CD8-positive, alpha-beta memory T cell (primary cell): ENCODE measurements around the gene FAM199X. TPM values are rescaled to one million over a fixed set of nuclear protein-coding genes. Genes with fewer than 3 reads are reported as not detected.

Source experiments
- CTCF ChIA-PET: fragments of 350-600 bp; sonication (Branson Sonifier 250); formaldehyde crosslinking; loops from one replicate; lab custom pipeline; 2021; ENCODE audit warnings: antibody characterized with exemption; lab: Charles Lee
- POLR2A ChIA-PET: fragments of 350-600 bp; sonication (Branson Sonifier 250); formaldehyde crosslinking; loops from one replicate; lab custom pipeline; 2021; ENCODE audit warnings: antibody characterized with exemption; lab: Charles Lee
- DNase-seq, 5 donors: peaks; one replicate each; pipeline versions ENCODE4 v3.0.0 to v3.0.0-alpha.2; 2020 to 2022; ENCODE audit warnings: mixed read lengths in 1 of 5
- H3K27ac ChIP-seq: one replicate; pipeline ENCODE4 v1.7.0; 2013; ENCODE audit warnings: low read depth, mild to moderate bottlenecking, low read length, moderate library complexity
- H3K27me3 ChIP-seq: 2 replicates; pipeline ENCODE4 v1.7.0; 2013; ENCODE audit warnings: low read length, mild to moderate bottlenecking; ENCODE audit not compliant: insufficient read depth, poor library complexity, severe bottlenecking
- H3K36me3 ChIP-seq: 2 replicates; pipeline ENCODE4 v1.7.0; 2013; ENCODE audit warnings: mild to moderate bottlenecking, low read length, moderate library complexity; ENCODE audit not compliant: insufficient read depth
- H3K4me1 ChIP-seq: 2 replicates; pipeline ENCODE4 v1.7.0; 2013; ENCODE audit warnings: mild to moderate bottlenecking, low read length, moderate library complexity; ENCODE audit not compliant: insufficient read depth
- H3K4me3 ChIP-seq: 2 replicates; pipeline ENCODE4 v1.7.0; 2013; ENCODE audit warnings: mild to moderate bottlenecking, low read length
- H3K9me3 ChIP-seq: 2 replicates; pipeline ENCODE4 v1.7.0; 2013; ENCODE audit warnings: mild to moderate bottlenecking, low read length
- H3K27ac Mint-ChIP-seq, 8 donors: one replicate each; pipeline ENCODE4 v1.8.0; 2020 to 2021; ENCODE audit warnings: mixed read lengths in 8 of 8, mild to moderate bottlenecking in 6 of 8, inconsistent platforms in 3 of 8, moderate library complexity in 3 of 8
- H3K27me3 Mint-ChIP-seq, 2 donors: one replicate each; pipeline ENCODE4 v1.8.0; 2020 to 2021; ENCODE audit warnings: mixed read lengths in 2 of 2, mild to moderate bottlenecking in 1 of 2, moderate library complexity in 1 of 2
- H3K36me3 Mint-ChIP-seq, 3 donors: one replicate each; pipeline ENCODE4 v1.8.0; 2020 to 2021; ENCODE audit warnings: mixed read lengths in 3 of 3, inconsistent platforms in 1 of 3, mild to moderate bottlenecking in 1 of 3
- H3K4me1 Mint-ChIP-seq, 3 donors: one replicate each; pipeline ENCODE4 v1.8.0; 2020 to 2021; ENCODE audit warnings: mixed read lengths in 3 of 3, inconsistent platforms in 1 of 3, mild to moderate bottlenecking in 1 of 3
- H3K4me3 Mint-ChIP-seq, 7 donors: one replicate each; pipeline ENCODE4 v1.8.0; 2020 to 2021; ENCODE audit warnings: mixed read lengths in 7 of 7, mild to moderate bottlenecking in 6 of 7, moderate library complexity in 4 of 7, inconsistent platforms in 2 of 7
- H3K9me3 Mint-ChIP-seq, 5 donors: one replicate each; pipeline ENCODE4 v1.8.0; 2020 to 2022; ENCODE audit warnings: mixed read lengths in 5 of 5, mild to moderate bottlenecking in 3 of 5, moderate library complexity in 2 of 5, inconsistent platforms in 1 of 5
- polyA plus RNA-seq: library from polyadenylated mRNA; unstranded; fragments of 300-500 nt; fragmentation: Illumina TruSeq; gene quantifications from one replicate; pipeline ENCODE4 v1.2.3, GENCODE V29; 2021
- total RNA-seq, 2 experiments: library from RNA; stranded (reverse); gene quantifications; one replicate each; pipeline ENCODE4 v1.2.3, GENCODE V29; 2021

Gene FAM199X
- total and polyA plus RNA-seq, 3 experiments from 2014 or later: 8.6 to 10.7 (median 10.2) TPM

DNA sequence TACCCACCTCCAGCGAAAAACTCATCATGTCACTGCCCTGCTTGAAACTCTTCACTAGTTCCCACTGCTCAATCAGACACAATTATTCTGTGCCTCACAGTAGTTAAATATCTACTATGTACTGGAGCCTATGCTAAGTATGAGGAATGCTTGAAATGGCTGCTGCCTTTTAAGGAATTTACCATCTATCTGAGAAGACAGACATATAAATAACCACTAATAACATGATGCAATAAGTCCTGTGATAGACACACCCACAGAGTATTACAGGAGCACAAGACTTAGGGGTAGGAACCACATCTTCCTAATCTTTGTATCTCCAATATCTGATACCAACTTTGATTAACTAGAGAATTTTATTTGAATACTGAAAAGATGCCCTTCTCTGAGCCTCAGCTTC is 30.6 kb upstream of the FAM199X start:
- Histone ChIP-seq H3K9me3 (no peaks in the 10 kb centered on the region), H3K4me3 (no peak overlapping the region), H3K27ac (no peak overlapping the region), H3K27me3 (no peaks in the 10 kb centered on the region), H3K36me3 (no peaks in the 10 kb centered on the region), H3K4me1 (peaks cover 13% of the 10 kb centered on the region)
- peak overlapping the region in 1 of 7 donors; percentile 2 for H3K4me3 Mint-ChIP-seq
- POLR2A ChIA-PET: no interaction called here
- DNase-seq: no peak
- H3K27me3 Mint-ChIP-seq: peaks cover 0 to 7% of the 10 kb centered on the region in 2 donors
- H3K36me3 Mint-ChIP-seq: peaks cover 0 to 18% (median 0%) of the 10 kb centered on the region in 3 donors
- H3K4me1 Mint-ChIP-seq: peaks cover 22 to 34% (median 30%) of the 10 kb centered on the region in 3 donors
- H3K27ac Mint-ChIP-seq: peak overlapping the region in 4 of 8 donors; percentile 3 to 73 (median 8)
- no peaks in the 10 kb centered on the region for H3K9me3 Mint-ChIP-seq
- CTCF ChIA-PET: interaction anchor here (0.6 to 2.2 kb wide), 5 partner anchors 11 to 35 kb away, joined by 3 to 14 read pairs (median 4); no protein-coding TSS in a partner anchor

DNA sequence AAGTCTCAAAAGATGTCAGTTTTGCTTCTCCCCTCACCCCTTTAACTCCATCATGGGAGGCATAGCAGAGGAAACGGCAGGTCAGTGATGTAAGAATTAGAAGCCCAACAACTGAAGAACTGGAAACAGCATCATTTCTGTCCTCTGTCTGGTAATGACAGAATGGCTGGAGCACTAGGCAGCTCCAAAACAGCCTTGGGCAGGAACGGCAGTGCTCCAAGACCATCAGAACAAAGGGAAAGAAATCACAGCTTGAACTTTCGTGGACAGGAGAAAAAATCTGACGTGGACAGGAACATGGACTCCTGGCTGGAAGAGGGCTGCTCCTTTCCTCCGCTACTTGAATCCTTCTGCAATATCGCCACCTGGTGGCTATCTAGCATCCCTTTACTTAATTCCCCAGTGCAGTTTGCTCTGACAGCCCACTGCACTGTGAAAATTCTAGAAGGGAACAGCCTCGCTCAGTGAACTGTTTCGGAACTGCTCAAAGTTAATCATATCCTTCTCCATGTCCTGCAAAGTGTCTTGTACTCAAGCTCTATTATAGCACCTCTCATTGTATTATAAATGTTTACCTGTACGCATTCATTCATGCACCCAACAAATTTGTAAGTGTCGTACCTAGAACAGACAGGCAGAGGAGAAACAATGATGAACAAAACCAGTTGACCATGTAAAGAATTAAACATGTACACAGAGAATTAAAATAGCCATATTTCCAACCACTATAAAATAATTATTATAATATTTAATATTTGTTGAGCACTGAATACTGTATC is 29.8 kb upstream of the FAM199X start:
- H3K4me1 Mint-ChIP-seq: peaks cover 22 to 34% (median 30%) of the 10 kb centered on the region in 3 donors
- H3K4me3 Mint-ChIP-seq: peak overlapping the region in 1 of 7 donors; percentile 14
- DNase-seq: peak; percentile 23 to 70 (median 60)
- ChIA-PET CTCF (interaction anchor here (0.8 to 2.2 kb wide), 8 partner anchors 11 to 292 kb away, joined by 3 to 14 read pairs (median 4); partner anchors contain the start of gene SLC25A53), POLR2A (no interaction called here)
- no peaks in the 10 kb centered on the region for H3K9me3 Mint-ChIP-seq
- no peaks in the 10 kb centered on the region for H3K9me3 ChIP-seq
- H3K27me3 ChIP-seq: no peaks in the 10 kb centered on the region
- peak overlapping the region in 1 of 8 donors; percentile 20 for H3K27ac Mint-ChIP-seq
- H3K36me3 Mint-ChIP-seq: peaks cover 0 to 12% (median 0%) of the 10 kb centered on the region in 3 donors
- peaks cover 13% of the 10 kb centered on the region for H3K4me1 ChIP-seq
- H3K36me3 ChIP-seq: no peaks in the 10 kb centered on the region
- peaks cover 0 to 7% of the 10 kb centered on the region in 2 donors for H3K27me3 Mint-ChIP-seq
- H3K27ac ChIP-seq: no peak overlapping the region
- H3K4me3 ChIP-seq: no peak overlapping the region

DNA sequence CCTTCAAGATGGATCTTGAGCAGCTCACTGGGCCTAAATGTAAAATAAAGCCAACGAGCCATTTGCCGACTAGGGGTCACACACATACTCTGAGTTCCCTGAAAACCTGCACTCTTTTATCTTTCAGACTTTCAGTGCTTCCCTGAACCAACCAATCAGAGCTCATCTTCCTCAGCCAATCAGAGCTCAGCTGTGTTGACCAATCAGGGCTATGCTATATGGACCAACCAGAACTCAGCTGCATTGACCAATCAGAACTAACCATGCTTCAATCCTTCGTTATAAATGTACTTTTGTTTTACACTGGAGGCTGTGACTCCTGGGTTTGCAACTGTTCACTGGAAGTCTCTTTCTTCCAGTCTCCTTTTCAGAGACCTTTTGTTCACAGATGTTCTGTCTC is 28.8 kb upstream of the FAM199X start:
- Mint-ChIP-seq H3K4me3 (no peak overlapping the region), H3K4me1 (peaks cover 22 to 39% (median 34%) of the 10 kb centered on the region in 3 donors), H3K27me3 (peaks cover 0 to 3% of the 10 kb centered on the region in 2 donors), H3K27ac (peak overlapping the region in 3 of 8 donors; percentile 3 to 63 (median 15)), H3K36me3 (peaks cover 0 to 10% (median 0%) of the 10 kb centered on the region in 3 donors), H3K9me3 (no peaks in the 10 kb centered on the region)
- POLR2A ChIA-PET: no interaction called here
- Histone ChIP-seq H3K27me3 (no peaks in the 10 kb centered on the region), H3K9me3 (no peaks in the 10 kb centered on the region), H3K4me3 (no peak overlapping the region), H3K36me3 (no peaks in the 10 kb centered on the region), H3K4me1 (peaks cover 13% of the 10 kb centered on the region), H3K27ac (no peak overlapping the region)
- no peak for DNase-seq
- CTCF ChIA-PET: interaction anchor here (1.4 to 2.2 kb wide), 5 partner anchors 12 to 293 kb away, joined by 3 to 14 read pairs (median 4); partner anchors contain the start of gene SLC25A53

DNA sequence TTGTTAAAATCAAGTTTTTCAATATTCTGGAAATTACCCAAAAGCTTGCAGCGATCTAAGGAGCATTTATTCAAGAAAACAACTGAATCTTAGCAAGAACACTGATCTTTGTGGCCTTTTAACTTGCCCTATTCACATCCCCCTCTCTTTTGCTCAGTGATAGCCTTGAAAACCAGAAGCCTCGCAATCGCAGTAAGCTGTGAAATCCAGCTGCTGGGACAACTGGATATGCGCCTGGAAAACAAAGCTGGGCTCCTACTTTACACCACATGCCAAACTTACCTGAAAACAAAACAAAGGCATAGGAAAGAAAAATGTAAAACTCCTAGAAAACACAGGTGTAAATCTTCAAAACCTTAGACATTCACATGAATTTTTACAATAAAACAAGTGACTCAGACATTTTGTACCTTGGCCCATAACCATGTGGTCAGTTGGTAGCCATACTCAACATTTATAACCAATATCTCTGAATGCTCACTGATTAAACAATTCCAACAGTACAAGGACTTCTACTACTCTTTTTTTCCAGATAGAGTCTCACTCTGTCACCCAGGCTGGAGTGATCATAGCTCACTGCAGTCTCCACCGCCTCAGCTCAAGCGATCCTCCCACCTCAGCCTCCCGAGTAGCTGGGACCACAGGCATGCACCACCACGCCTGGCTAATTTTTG is 25.0 kb upstream of the FAM199X start:
- H3K36me3 ChIP-seq: no peaks in the 10 kb centered on the region
- no peak overlapping the region for H3K27ac ChIP-seq
- H3K27me3 Mint-ChIP-seq: peaks cover 0 to 3% of the 10 kb centered on the region in 2 donors
- H3K36me3 Mint-ChIP-seq: peaks cover 0 to 14% (median 0%) of the 10 kb centered on the region in 3 donors
- POLR2A ChIA-PET: no interaction called here
- H3K4me1 ChIP-seq: peaks cover 2% of the 10 kb centered on the region
- H3K4me3 ChIP-seq: no peak overlapping the region
- H3K9me3 Mint-ChIP-seq: no peaks in the 10 kb centered on the region
- peak overlapping the region in 1 of 8 donors; percentile 51 for H3K27ac Mint-ChIP-seq
- CTCF ChIA-PET: no interaction called here
- no peak for DNase-seq
- no peak overlapping the region for H3K4me3 Mint-ChIP-seq
- peaks cover 14 to 42% (median 39%) of the 10 kb centered on the region in 3 donors for H3K4me1 Mint-ChIP-seq
- H3K9me3 ChIP-seq: no peaks in the 10 kb centered on the region
- no peaks in the 10 kb centered on the region for H3K27me3 ChIP-seq

DNA sequence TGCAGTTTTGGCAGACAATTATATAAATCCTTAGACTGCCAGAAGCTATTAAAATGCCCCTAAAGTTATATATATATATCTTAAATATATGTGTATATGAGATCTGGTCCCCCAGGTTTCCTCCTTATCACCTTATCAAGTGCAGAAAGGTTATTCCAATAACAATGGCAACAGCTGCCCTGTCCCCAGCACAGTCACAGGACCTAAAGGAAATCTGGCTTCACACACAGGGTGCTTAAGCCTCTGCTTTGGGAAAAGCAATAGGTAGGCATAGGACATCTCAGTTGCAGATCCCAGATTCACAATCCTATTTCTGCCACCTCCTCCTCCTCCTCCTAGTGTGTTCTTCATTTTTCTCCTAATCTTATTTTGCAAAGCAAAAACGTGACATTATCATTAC is 15.2 kb upstream of the FAM199X start:
- Mint-ChIP-seq H3K9me3 (no peaks in the 10 kb centered on the region), H3K36me3 (peaks cover 0 to 8% (median 0%) of the 10 kb centered on the region in 3 donors), H3K4me1 (peaks cover 9 to 23% (median 10%) of the 10 kb centered on the region in 3 donors), H3K27ac (no peak overlapping the region), H3K4me3 (no peak overlapping the region), H3K27me3 (peaks cover 0 to 3% of the 10 kb centered on the region in 2 donors)
- ChIA-PET POLR2A (no interaction called here), CTCF (interaction anchor here (1.2 to 1.5 kb wide), 2 partner anchors 15 to 38 kb away, joined by 4 read pairs; no protein-coding TSS in a partner anchor)
- Histone ChIP-seq H3K36me3 (no peaks in the 10 kb centered on the region), H3K27ac (no peak overlapping the region), H3K4me3 (no peak overlapping the region), H3K27me3 (no peaks in the 10 kb centered on the region), H3K9me3 (no peaks in the 10 kb centered on the region), H3K4me1 (peaks cover 4% of the 10 kb centered on the region)
- no peak for DNase-seq

DNA sequence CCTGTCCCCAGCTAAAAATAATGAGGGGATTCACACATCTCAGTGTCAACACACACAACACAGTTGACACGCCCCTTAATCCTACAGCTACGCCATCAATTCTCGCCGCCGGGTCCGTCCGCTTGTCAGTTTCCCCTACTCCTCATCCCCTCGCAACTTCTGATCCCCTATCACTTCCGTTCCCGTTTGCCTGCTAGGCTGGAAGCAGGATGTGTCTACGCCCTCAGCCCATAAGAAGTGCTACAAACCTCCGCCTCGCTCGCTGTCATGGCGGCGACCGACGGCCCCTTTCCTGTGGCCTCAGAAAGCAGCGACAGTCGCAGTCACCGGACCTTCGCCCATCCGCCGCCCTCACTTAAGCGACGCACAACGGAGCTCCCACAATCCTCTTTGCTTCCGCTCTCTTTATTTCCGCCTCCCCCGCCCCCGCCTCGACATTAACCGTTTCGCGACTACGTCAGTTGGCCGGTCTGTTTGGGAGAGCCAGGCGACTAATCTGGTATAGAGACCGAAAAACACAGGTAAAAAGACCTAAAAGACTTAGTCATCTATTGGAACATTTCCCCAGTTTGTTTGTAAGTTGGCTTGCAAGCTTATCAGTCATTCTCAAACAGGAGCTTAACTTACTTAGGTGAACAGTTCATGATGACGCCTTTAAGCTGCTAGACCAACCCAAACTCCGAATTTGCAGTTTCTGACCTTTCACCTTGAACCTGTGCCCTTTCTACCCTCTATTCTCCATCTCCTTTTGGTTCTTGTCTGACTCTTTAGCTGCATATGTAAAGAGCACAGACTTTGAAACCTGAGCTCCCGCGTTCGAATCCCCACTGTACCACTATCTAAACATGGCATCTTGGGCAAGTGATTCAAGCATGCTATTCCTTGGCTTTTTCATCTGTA is 9.4 kb upstream of the FAM199X start, which contains the start of gene SLC25A53:
TSS of gene SLC25A53 (minus strand) at position 380 of the 900 bp plus-strand sequence. CDS start 51,752 bp downstream, outside the sequence.
- peak within 1 kb of the TSS; percentile 95 for H3K27ac ChIP-seq
- H3K27ac Mint-ChIP-seq: peak within 1 kb of the TSS; percentile 88 to 100 (median 100)

More for the DNA sequence above, 9.4 kb upstream of the FAM199X start, which contains the start of gene SLC25A53:
- Histone ChIP-seq H3K9me3 (no peaks in the 10 kb centered on the region), H3K4me3 (peak within 1 kb of the TSS; percentile 75), H3K27me3 (no peaks in the 10 kb centered on the region), H3K4me1 (peaks cover 4% of the 10 kb centered on the region), H3K36me3 (no peaks in the 10 kb centered on the region)
- Mint-ChIP-seq H3K4me1 (peaks cover 14 to 28% (median 15%) of the 10 kb centered on the region in 3 donors), H3K4me3 (peak within 1 kb of the TSS; percentile 88 to 100 (median 97)), H3K27me3 (peaks cover 0 to 9% of the 10 kb centered on the region in 2 donors), H3K36me3 (peaks cover 0 to 14% (median 0%) of the 10 kb centered on the region in 3 donors), H3K9me3 (no peaks in the 10 kb centered on the region)
- peak; percentile 57 to 83 (median 78) for DNase-seq
- CTCF ChIA-PET: interaction anchor here (1.2 to 1.6 kb wide), 4 partner anchors 9 to 44 kb away, joined by 3 to 14 read pairs (median 6); partner anchors contain the start of gene FAM199X
- POLR2A ChIA-PET: interaction anchor here (1.2 to 1.8 kb wide), 4 partner anchors 9 to 552 kb away, joined by 3 to 19 read pairs (median 8); partner anchors contain the start of genes FAM199X, MORF4L2 and ZCCHC18
